CD4-positive, alpha-beta T cell treated with Interleukin-6 for 4 hours (primary cell): ENCODE results near the gene FGR.

Experiments used
- DNase-seq: peaks from one replicate; pipeline ENCODE4 v3.0.0-alpha.2; 2020; ENCODE audit warnings: mixed read lengths

Gene FGR

DNA sequence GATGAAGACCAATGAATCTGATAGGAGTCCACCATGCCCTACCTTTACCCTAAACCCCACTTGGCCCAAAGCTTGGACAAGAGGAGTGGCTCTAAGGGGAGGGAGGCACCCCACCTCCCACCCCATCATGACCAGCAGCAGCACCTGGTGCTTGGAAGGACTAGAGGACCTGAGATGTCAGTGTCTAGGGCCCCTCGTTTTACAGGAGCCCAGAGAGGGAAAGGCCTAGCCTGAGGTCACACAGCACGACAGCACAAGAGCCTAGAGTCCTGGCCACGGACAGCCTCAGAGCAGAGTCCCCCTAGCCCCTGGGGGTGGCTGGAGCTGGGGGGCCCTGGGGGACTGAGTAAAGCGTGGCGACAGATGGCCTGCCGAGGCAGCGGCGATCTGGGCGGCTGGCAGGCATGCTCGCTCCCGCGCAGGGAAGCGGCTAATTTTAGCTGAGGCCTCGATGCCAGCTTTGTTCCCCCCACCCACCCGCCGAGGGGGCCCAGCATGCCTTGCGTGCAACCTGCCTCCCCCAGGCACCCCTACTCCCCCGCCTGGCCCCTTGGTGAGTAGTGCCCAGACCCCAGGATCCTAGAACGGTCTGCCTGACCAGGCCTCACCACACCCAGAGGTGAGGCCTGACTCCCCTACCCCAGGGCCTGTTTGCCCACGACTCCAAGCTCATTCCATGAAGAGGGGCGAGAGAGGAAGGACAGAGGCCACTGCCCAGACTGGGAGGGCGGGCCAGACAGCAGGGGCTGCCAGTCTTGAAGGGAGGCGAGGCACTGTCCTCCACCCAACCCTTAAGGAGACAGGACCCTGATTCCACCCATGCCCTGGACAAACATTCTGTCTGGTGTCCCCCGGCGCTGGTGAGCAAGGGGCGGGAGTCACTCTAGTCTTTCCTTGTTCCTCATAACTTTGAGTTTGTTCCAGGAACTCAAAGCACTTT lies 70.0 kb downstream of the FGR start:
- no peak for DNase-seq

DNA sequence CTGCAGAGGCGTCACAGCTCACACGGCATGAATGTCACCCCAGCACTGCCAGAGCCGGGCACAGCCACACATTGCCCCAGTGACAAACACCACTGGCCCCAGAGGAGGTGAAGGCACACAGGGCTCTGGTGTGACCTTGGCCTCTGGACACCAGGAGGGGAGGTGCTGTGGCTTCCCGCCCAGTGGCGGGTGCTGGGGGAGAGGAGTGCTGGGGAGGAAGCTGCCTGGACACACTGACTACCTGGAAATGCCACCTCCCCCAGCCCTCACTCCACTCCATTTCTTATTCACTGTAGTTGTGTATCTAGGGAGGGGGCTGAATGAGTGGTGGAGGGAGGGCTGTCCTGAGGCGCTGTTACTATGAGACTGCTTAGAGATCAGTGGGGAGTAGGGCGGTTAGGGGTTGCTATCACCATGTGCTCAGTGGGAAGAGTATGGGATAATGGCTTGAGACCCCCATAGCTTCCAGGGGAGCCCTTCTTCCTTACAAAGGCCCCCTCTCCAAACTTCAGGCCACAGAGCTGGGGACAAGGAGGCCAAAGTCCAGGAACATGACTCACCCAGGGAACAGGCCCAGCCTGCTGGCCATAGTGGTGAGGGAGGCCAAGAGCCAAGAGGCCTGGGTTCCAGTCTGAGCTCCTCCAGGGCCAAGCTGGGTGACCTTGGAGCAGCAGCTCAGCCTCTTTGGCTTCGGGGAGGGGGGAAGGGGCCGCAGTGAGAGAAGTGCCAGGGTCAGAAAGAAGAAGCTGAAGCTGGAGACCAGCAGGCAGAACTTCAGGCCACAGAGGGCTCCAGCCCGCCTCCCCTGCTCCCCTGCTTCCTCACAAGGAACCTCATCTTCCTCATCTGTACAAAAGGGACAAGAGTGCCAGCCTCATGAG lies 71.2 kb downstream of the FGR start:
- DNase-seq = no peak

GRCh38 chr1:27563341-27563590 lies 71.7 kb downstream of the FGR start:
- DNase-seq = no peak

DNA sequence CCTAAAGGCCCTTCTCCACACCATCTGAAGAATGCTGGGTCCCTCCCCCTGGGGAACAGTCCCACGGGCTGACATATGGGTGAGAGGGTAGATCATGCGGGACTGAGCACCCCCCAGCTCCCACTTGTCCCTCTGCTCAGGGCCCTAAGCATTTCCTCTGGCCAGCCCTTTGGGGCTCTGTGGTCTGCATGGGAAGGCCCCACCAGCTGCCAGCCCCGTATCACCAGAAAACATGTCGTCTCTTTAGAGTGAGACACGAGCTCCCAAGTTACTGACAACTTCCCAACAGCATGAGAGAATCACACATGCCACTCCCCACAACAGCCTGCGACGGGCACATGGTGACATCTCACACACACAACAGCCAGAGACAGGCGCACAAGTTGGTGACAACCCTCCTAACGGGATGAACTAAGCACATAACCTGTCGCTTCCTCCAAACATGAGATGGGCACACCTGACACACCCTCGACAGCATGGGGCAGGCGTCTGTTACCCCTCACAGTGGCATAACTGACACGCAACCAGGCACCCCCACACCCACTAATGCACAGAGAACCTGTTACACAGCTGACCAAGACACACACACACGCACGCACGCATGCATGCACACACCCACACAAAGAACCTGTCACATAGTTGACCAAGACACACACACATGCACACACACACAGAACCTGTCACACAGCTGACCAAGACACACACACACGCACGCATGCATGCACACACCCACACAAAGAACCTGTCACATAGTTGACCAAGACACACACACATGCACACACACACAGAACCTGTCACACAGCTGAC lies 72.2 kb downstream of the FGR start:
- no peak for DNase-seq
